ENCODE measurements around the gene MRPL40. TPM values are rescaled to one million over a fixed set of nuclear protein-coding genes. Genes with fewer than 3 reads are reported as not detected.
A peak's percentile ranks its signal among the peaks of the same experiment; 100 is the strongest.

Gene MRPL40
- total and polyA plus RNA-seq, 2 donors (not counting 3 experiments of a cell fraction or from before 2014, with no cell fraction given), result 17.5 to 27.4 TPM

DNA sequence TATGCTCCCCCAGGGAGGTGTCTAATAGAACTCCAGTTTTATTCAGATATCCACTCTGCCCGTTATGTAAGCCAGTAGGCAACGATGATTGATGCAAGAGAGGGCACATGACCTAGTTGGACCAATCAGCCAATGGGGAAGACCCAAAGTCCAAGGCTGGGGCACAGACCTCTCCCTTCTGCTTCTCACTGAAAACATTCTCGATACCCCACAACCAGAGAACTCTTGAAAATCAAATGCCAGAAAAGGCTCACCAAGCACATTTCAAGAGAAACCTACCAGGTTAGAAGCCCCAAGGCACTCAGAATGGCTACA lies 8.2 kb upstream of the MRPL40 start:
- dilution Hi-C loops (cut with MboI; ENCODE audit: extremely low pct_ligation_motif_present, low sequenced_read_pairs), result no loop called here
- Histone ChIP-seq H2AFZ (ENCODE audit: low read depth, low read length) (no peak overlapping the region), H3K9me1 (replicated peaks; ENCODE audit: control insufficient read depth, extremely low read depth, insufficient read depth, low read length) (no peaks in the 10 kb centered on the region), H3K4me3 (replicated peaks in 1 of 3; ENCODE audit: insufficient read depth in 1 of 3, low read depth in 1 of 3, low read length in 3 of 3) (no peak overlapping the region), H3K27ac (ENCODE audit: insufficient read depth, low read depth, low read length) (no peak overlapping the region), H3K27me3 (ENCODE audit: control insufficient read depth in 2 of 2, insufficient read depth in 2 of 2, low read length in 2 of 2) (no peaks in the 10 kb centered on the region), H3K79me2 (ENCODE audit: control insufficient read depth, insufficient read depth, low read length) (peaks cover 96% of the 10 kb centered on the region), H3K4me1 (ENCODE audit: control insufficient read depth, extremely low read depth, insufficient read depth, low read length) (peaks cover 8% of the 10 kb centered on the region), H3K9me3 (replicated peaks; ENCODE audit: control insufficient read depth, insufficient read depth, low read length) (no peaks in the 10 kb centered on the region), H3K9ac (replicated peaks; ENCODE audit: extremely low read depth, insufficient read depth, low read length) (no peak overlapping the region), H3K36me3 (ENCODE audit: control insufficient read depth in 2 of 2, extremely low read depth in 1 of 2, insufficient read depth in 2 of 2, low read length in 2 of 2) (no peaks in the 10 kb centered on the region), H4K20me1 (replicated peaks; ENCODE audit: control insufficient read depth, extremely low read depth, insufficient read depth, low read length) (no peaks in the 10 kb centered on the region), H3K4me2 (ENCODE audit: insufficient read depth, low read length) (no peak overlapping the region)
- BruUV-seq (replicated peaks), result no TSS peak
- DNase-seq (ENCODE audit: low read depth, low spot score), result no peak
- intact Hi-C loops (cut with micrococcal nuclease), result no loop called here
- FAIRE-seq, result no peak
- ChIA-PET CTCF (no interaction called here), POLR2A (no interaction called here)
- no peak for TF ChIP-seq POLR2A (IDR thresholded peaks at IDR 0.05; ENCODE audit: low read depth, low read length)

DNA sequence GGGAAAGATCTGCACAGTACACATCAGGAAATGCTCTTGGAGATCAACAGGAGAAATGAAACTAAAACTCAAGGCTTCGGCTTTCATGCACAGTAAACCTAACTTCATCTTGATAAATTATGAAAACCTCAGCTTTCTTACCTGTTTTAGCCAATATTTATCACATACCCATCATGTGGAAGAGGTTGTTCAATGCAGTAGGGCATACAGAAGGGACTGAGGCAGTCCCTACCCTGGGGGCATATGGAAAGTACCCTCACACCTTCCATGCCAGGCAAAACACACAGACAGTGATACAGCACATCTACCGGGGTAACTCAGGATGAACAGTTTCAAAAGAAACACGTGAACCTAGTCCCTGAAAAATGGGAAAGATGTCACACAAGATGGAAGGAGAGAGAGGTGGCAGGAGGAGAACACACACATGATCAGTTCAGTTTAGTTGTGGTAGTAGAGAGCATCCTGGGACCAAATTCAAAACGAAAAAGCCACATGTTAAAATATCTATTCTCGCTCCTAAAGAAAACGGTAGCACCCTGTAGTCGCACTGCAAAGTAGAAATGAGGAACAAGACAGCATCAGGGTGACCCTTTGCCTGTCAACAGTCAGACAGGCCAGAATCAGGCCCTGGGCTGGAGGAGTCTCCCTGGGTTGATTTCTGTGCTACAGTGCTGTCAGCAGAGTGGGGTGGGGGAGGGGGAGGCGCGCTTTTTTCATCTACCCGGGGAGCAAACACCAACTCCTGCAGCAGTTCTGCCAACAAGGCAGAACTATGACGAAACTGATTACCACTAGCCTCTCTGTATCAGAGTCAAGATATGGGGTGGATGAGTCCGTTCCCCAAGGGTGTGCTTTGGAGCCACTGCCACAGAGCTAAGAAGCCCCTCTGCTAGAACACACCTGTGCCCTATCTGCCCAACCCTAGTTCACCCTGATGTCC lies 2.1 kb upstream of the MRPL40 start:
- ChIA-PET CTCF (interaction anchor here (1.0 to 2.1 kb wide), 3 partner anchors 40 to 200 kb away, joined by 3 to 6 read pairs (median 3); no protein-coding TSS in a partner anchor), POLR2A (no interaction called here)
- dilution Hi-C loops (cut with MboI; ENCODE audit: extremely low pct_ligation_motif_present, low sequenced_read_pairs) (no loop called here), intact Hi-C loops (cut with micrococcal nuclease) (no loop called here)
- Histone ChIP-seq H2AFZ (ENCODE audit: low read depth, low read length) (no peak overlapping the region), H3K9ac (replicated peaks; ENCODE audit: extremely low read depth, insufficient read depth, low read length) (peak overlapping the region; percentile 68), H3K36me3 (ENCODE audit: control insufficient read depth in 2 of 2, extremely low read depth in 1 of 2, insufficient read depth in 2 of 2, low read length in 2 of 2) (peaks cover 2 to 3% of the 10 kb centered on the region in 2 experiments), H3K79me2 (ENCODE audit: control insufficient read depth, insufficient read depth, low read length) (peaks cover 63% of the 10 kb centered on the region), H4K20me1 (replicated peaks; ENCODE audit: control insufficient read depth, extremely low read depth, insufficient read depth, low read length) (no peaks in the 10 kb centered on the region), H3K4me2 (ENCODE audit: insufficient read depth, low read length) (peak overlapping the region; percentile 86), H3K4me1 (ENCODE audit: control insufficient read depth, extremely low read depth, insufficient read depth, low read length) (peaks cover 17% of the 10 kb centered on the region), H3K27ac (ENCODE audit: insufficient read depth, low read depth, low read length) (no peak overlapping the region), H3K9me1 (replicated peaks; ENCODE audit: control insufficient read depth, extremely low read depth, insufficient read depth, low read length) (no peaks in the 10 kb centered on the region), H3K9me3 (replicated peaks; ENCODE audit: control insufficient read depth, insufficient read depth, low read length) (no peaks in the 10 kb centered on the region), H3K4me3 (replicated peaks in 1 of 3; ENCODE audit: insufficient read depth in 1 of 3, low read depth in 1 of 3, low read length in 3 of 3) (peak overlapping the region; percentile 41 to 86 (median 69)), H3K27me3 (ENCODE audit: control insufficient read depth in 2 of 2, insufficient read depth in 2 of 2, low read length in 2 of 2) (no peaks in the 10 kb centered on the region)
- TSS peak; percentile 23 for BruUV-seq (replicated peaks)
- FAIRE-seq (peak; percentile 62), DNase-seq (ENCODE audit: low read depth, low spot score) (peak; percentile 16)
- TF ChIP-seq FOS (IDR thresholded peaks at IDR 0.05; ENCODE audit: borderline replicate concordance, insufficient read depth, low read length), result no peak
- no peak for TF ChIP-seq POLR2AphosphoS5 (IDR thresholded peaks at IDR 0.05; ENCODE audit: insufficient read depth, low read depth, low read length)
- TF ChIP-seq MAX (IDR thresholded peaks at IDR 0.05; ENCODE audit: insufficient read depth, insufficient read length), result no peak
- TF ChIP-seq MYC (IDR thresholded peaks at IDR 0.05; ENCODE audit: low read depth, low read length), result no peak
- TF ChIP-seq CTCF (IDR thresholded peaks at IDR 0.05; ENCODE audit: extremely low read depth in 1 of 2, insufficient read depth in 1 of 2, low read depth in 1 of 2, low read length in 2 of 2), result no peak
- no peak for TF ChIP-seq GATA2 (IDR thresholded peaks at IDR 0.05; ENCODE audit: insufficient read depth, insufficient read length, low read depth, low read length)
- no peak for TF ChIP-seq EZH2 (IDR thresholded peaks at IDR 0.05; ENCODE audit: borderline replicate concordance, low read depth, low read length, severe bottlenecking)
- TF ChIP-seq POLR2A (IDR thresholded peaks at IDR 0.05; ENCODE audit: low read depth, low read length), result no peak
- no peak for TF ChIP-seq JUN (IDR thresholded peaks at IDR 0.05; ENCODE audit: borderline replicate concordance, insufficient read depth, insufficient read length, low read depth)

Data from endothelial cell of umbilical vein (primary cell).